NOMO-1 treated with DMSO at 0.1 percent for 48 hours (cell line): ENCODE measurements around the gene MAFF.
A peak's percentile ranks its signal among the peaks of the same experiment; 100 is the strongest.
"Not testable (repeated sequence)": the region's sequence is repeated elsewhere in the genome, so short reads cannot be mapped to it uniquely, and the experiment has no call there.

ENCODE experiments used
- DNase-seq: peaks from one replicate; lab custom pipeline; 2025; ENCODE audit not compliant: unreplicated experiment; lab: John Stamatoyannopoulos, UW

Gene MAFF

GRCh38 chr22:38177571-38177925 is 24.2 kb upstream of the MAFF start:
- not testable (repeated sequence) for DNase-seq

DNA sequence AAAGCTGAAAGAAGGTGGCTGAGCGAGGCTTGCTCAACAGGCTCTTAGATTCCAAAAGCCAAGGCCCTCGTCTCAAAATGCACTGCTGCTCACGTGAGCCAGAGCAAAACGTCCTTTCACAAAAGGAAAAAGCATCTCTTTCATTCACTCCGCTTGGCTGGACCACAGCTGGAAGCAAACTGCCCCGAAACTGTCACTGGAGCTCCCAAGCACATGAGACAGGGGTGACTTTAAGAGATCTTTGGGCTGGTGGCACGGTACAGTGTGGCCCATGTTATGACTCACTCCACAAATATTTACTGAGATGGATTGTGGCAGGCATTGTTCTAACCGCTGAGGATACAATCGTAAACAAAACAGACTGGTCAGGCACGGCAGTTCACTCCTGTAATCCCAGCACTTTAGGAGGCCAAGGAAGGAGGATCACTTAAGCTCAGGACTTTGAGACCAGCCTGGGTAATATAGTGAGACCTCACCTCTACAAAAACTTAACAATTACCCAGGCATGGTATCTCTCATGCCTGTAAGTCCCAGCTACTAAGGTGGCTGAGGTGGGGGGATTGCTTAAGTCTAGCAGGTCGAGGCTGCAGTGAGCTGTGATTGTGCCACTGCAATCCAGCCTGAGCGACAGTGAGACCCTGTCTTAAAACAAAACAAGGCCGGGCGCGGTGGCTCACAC is 23.7 kb upstream of the MAFF start:
- no peak for DNase-seq

DNA sequence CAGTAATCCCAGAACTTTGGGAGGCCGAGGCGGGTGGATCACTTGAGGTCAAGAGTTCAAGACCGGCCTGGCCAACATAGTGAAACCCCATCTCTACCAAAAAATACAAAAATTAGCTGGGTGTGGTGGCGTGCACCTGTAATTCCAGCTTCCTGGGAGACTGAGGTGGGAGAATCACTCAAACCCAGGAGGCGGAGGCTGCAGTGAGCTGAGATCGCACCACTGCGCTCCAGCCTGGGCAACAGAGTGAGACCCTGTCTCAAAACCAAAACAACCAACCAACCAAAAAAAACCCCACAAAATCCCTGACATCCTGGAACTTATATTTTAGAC is 23.2 kb upstream of the MAFF start:
- DNase-seq = not testable (repeated sequence)

- DNase-seq = no peak
Measured at GRCh38 chr22:38180841-38181452, 20.8 kb upstream of the MAFF start.

- DNase-seq = peak; percentile 99
Measured at GRCh38 chr22:38181453-38182200, 20.2 kb upstream of the MAFF start, which contains the start of gene PLA2G6. PLA2G6 (minus strand) TSS chr22:38181830; CDS start chr22:38169426, 12,404 bp downstream.

DNA sequence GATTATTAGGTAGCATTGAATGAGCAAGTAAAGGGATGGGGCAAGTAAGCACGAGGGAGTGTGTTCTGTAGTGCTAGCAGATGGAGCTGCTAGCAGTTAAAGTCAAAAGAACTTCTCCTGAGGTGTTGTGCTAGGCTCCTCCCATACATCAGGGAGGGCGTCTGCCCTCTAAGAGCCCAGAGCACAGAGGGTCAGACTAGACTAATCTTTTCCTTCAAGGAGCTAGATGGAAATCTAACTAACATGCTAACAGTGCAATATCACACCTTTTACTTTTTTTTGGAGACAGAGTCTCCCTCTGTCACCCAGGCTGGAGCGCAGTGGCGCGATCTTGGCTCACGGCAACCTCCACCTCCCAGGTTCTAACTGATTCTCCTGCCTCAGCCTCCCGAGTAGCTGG is 17.0 kb upstream of the MAFF start:
- DNase-seq = no peak

- DNase-seq = no peak
Measured at GRCh38 chr22:38186429-38186828, 15.4 kb upstream of the MAFF start.

- DNase-seq = no peak
Measured at GRCh38 chr22:38187413-38188212, 14.2 kb upstream of the MAFF start.

- no peak for DNase-seq
Measured at GRCh38 chr22:38189104-38189503, 12.7 kb upstream of the MAFF start.

- no peak for DNase-seq
Measured at GRCh38 chr22:38190581-38190980, 11.2 kb upstream of the MAFF start.

GRCh38 chr22:38191055-38191454 is 10.7 kb upstream of the MAFF start:
- no peak for DNase-seq

DNA sequence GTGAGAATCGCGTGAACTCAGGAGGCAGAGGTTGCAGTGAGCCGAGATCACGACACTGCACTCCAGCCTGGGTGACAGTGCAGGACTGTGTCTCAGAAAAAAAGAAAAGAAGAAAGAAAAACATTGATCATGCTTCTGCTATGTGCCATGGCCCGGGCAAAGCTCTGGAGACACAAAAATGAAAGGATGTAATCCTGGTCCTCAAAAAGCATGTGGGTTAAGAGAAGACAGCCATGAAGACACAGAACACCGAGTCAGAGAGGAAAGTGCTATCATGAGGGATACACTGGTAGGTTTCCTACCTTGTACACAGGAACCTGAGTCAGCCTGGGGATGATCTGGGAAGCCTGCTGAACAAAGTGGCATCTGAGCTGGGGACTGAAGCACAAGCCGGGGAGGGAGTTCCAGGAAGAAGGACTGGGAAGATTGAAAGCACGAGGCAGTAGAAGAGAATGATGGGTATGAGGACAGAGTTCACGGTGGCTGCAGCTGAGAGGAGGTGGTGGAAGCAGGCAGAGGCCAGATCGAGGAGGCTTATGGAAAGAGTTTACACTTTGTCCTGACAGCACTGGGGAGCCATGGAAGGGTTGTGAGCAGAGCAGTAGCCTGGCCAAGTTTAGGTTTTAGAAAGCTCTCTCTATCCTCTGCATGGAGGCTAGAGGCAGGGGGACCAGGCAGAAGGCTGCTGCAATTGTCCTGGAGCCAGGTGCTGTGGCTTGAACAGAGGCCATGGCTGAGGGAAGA is 9.9 kb upstream of the MAFF start:
- DNase-seq = no peak

- DNase-seq = no peak
Measured at GRCh38 chr22:38192475-38192863, 9.3 kb upstream of the MAFF start.

DNA sequence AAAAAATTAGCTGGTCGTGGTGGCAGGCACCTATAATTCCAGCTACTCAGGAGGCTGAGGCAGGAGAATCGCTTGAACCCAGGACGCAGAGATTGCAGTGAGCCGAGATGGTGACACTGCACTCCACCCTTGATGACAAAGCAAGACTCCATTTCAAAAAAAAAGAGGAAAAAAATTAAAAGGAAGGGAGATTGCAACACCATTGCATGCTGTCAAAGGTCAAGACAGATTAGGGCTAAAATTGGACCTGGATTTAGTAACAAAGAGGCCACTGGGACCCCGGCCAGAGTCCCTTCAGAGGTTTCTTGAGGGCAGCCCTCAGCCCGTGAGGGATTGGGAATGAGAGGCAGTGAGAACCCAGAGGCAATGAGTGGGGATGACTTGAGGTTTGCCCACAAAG is 8.2 kb upstream of the MAFF start:
- peak; percentile 83 for DNase-seq

GRCh38 chr22:38196791-38197419 is 4.9 kb upstream of the MAFF start:
- no peak for DNase-seq

DNA sequence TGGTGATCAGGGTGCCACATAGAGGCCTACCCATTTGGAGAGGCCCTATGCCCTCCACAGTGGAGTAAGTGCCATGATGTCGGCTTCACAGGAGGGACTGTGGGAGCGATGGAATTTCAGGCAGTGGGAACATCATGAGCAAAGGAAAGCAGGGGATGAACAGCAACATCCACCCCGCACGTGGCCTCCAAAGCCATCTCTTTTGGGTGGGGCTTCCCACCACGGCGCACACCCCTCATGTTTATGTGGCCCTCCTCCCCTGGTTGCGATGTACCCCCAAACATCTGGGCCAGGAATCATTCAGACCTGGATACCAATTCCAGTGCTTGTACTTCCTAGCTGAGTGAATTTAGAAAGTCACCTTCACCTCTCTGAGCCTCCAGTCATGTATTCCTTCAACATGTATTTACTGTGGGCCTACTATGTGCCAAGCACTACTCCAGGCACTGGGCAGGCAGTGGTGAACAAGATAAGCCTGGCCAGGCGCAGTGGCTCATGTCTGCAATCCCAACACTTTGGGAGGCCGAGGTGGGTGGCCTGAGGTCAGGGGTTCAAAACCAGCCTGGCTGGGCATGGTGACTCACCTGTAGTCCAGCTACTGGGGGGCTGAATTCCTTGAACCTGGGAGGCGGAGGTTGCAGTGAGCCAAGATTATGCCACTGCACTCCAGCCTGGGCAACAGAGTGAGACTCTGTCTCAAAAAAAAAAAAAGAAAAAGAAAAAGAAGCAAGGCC is 1.8 kb upstream of the MAFF start:
- no peak for DNase-seq

DNA sequence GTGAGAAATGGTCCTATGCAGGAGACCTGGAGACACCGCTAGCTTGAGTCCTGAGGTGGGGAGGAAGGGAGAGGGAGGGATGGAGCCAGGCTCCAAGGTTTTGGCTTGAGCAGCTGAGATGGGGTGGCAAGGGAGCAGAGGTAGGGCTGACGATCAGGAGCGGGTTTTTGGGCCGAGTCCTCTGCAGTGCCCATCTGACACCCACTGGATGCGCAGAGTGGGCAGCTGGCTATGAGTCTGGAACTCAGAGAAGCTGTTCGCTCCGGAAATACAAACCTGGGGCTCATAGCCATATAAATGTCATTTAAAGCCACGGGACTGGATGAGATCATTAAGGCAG is 453 bp upstream of the MAFF start:
- no peak for DNase-seq

DNA sequence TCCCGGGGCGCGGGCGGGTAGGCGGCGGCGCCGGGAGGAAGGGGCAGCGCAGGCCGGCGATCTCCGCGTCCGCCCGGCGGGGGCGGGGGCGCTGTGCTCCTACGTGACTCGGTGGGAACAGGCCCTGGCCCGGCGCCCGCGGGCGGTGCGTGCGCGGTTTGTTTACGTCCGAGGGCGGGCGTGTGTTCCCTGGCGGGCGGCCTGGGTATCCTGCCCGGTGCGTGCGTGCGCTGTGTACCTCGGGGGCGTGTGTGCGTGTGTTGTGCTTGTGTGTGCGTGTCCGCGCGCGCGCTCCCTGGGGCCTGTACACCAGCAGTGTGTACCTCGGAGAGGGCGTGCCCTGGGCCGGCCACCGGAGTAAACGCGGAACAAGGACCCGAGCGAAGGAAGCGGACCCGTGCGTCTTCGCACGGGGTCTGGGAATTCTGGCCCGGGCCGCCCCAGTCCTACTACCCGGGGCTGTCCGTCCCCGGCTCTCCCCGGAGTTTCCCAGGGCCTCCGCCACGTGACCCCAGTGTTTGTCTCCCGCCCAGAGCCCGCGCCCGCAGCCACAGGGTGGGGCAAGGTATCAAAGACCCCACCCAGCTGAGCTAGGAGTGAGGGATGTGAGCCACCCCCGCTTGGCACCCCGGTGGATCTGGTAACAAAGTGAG is 769 bp downstream of the MAFF start:
- no peak for DNase-seq

DNA sequence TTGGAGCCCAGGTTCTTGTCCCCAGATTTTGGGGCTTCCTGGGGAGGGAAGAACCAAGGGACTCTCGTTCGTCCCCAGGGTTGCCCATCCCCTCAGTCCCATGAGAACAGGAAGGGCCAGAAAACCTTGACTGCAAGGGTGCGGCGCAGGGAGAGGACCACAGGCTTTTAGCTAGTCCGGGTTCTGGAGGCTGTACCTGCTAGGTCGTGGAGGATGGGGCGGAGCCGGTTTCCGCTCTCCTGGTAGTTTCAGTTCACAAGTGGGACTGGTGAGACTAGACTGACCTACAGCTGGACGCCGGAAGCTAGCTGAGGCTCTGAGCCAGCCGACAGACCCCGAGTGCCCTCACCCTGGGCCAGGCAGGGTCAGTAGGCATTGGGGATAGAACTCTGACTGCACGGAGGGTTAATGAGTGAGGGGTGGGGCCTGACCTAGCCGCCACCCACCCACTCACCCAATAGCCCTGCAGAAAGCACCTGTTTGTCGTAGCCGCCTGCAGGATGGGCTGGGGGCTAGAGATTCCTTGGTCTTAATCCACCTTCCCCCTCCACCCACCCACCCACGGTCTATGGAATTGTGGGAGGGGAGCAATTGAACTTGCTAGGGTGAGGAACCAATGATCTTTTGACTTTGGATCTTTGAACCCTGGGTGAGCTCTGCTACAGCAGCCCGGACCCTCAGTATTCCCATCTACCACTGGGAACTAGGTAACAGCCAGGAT is 1.5 kb downstream of the MAFF start:
- no peak for DNase-seq
